HG02981 (cell line): ENCODE results near the gene PREX1.
"Not testable (repeated sequence)": the region's sequence is repeated elsewhere in the genome, so short reads cannot be mapped to it uniquely, and the experiment has no call there.

Experiments used
- ATAC-seq: cut with Tn5 transposase; IDR thresholded peaks from one replicate; pipeline ENCODE4 v1.9.1; 2021; ENCODE audit warnings: mild to moderate bottlenecking, moderate library complexity; ENCODE audit not compliant: unreplicated experiment

Gene PREX1

DNA sequence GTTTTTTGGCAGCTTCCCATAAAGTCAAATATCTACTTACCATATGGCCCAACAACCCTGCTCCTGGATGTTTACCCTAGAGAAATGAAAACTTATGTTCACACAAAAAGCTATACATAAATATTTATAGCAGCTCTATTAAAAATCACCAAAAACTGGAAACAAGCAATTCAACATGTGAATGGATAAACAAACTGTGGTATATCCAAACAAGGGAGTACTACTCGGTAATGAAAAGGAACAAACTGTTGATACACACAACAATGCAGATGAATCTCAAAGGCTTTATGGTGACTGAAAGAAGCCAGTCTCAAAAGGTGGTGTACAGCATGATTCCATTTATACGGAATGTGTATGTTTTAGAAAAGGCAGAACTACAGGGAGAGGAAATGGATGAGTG, 48.4 kb downstream of the PREX1 start:
- ATAC-seq, result no peak

DNA sequence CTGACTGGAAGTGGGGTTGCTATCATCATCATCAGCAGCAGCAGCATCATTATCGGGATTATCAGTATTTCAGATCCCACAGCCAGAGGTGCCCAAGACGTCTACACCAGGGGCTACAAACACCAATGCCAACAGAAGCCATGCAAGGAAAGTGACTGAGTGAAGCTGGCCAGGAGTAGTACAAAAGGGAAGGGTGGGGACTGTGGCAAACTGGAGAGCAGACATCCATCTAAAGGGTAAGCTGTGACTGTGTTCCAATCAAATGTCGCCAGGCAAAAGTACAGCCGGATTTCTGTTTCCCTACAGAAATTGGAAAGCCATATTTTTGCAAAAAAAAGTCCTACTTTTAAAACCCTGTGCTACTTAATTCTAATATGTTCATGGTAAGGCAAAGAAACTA, 50.0 kb downstream of the PREX1 start:
- no peak for ATAC-seq

- ATAC-seq, result no peak
These were observed 50.8 kb downstream of the PREX1 start for GRCh38 chr20:48777005-48777404.

DNA sequence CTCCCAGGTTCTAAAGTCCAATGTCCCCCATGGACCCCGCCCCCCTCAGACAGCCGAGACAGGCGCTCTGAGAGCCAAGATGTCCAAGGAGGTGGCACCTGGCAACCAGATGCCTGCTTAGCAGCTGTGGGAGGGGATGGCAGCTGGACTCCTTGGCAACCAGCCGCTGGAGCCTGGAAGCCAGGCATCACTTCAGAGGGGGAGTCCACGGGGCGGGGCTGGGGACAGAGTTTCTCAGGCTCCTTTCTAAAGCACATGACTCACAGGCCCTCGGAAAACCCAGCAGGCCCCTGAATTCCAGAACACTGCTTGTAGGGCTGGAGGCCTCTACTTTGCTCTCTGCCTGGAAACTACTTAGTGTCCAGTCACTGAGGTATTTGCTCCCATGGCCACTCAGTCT, 51.5 kb downstream of the PREX1 start:
- no peak for ATAC-seq

- not testable (repeated sequence) for ATAC-seq
These were observed 52.3 kb downstream of the PREX1 start for GRCh38 chr20:48775545-48775944.

- no peak for ATAC-seq
These were observed 53.1 kb downstream of the PREX1 start for GRCh38 chr20:48774696-48775095.

DNA sequence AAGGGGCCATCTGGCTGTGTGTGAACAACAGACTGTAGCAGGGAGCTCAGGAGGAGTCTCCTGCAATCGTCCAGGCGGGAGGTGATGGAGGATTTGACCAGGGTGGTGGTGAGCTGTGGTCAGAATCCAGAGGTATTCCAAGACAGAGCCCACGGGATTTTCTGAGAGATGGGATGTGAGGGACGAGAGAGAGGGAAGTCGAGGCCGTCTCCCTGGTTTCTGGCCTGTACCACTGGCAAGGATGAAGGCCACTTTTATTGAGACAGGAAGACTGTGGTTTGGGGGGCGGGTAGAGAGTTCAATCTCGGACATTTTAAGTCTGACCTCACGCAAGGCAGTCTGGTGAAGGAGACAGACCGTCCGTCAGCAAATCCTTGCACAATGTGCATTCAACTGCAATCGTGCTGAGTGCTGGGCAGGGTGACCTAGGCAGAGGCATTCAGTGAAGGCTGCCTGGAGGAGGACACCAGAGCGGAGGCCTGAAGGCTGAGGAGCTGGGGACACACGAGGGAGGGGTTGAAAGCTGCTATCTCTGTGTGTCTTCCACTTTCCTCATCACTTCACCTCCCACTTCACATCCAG, 53.9 kb downstream of the PREX1 start:
- ATAC-seq, result no peak

DNA sequence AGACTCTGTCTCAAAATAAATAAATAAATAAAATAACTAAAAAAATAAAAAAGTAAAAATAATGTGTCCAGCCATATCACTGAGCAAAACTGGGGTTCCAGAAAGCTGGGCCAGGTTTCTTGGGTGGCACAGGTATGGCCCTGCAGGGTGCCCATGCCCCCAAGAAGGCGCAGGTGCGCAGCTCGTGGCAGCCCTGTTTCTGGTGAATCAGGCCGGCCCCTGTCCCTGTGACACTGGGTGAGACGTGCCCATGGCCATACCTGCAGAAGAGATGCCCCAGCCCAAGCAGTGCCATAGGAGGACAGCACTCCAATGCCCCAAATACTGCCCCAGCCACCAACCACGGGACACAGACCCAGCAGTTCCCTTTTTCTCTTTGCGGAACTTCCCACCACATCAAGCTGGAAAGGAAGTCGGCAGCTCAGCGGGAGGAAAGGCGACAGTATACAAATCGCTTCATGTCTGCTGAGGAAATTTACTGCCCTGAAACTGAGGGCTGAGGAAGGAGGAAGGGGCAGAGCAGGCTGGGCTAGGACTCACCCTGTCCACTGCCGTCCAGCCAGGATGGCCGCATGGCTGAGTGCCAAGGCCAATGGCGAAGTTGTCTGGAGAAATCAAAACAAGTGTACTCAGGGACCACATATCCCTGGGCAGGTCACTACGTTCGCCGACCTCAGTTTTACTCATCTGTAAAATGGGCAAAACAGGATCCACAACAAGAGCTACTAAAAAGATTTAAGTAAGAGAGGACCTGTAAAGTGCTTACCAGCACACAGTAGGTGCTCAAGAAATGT, 55.4 kb downstream of the PREX1 start:
- ATAC-seq, result no peak

DNA sequence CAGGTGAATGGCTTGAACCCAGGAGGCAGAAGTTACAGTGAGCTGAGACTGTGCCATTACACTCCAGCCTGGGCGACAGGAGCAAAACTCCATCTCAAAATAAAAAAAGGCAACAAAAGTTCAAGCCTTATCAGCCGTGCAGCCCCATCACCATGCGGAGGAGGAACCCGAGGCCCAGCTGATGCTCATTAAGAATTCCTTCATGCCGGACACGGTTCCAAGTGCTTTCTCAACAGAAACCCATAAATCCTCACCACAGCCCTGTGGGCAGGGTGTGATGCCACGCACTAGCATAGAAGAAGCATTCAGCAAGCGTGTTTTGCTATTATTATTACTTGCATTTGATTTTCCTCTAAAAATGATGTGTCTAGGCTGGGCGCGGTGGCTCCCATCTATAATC, 56.3 kb downstream of the PREX1 start:
- no peak for ATAC-seq

- no peak for ATAC-seq
These were observed 56.9 kb downstream of the PREX1 start for GRCh38 chr20:48770700-48771442.

DNA sequence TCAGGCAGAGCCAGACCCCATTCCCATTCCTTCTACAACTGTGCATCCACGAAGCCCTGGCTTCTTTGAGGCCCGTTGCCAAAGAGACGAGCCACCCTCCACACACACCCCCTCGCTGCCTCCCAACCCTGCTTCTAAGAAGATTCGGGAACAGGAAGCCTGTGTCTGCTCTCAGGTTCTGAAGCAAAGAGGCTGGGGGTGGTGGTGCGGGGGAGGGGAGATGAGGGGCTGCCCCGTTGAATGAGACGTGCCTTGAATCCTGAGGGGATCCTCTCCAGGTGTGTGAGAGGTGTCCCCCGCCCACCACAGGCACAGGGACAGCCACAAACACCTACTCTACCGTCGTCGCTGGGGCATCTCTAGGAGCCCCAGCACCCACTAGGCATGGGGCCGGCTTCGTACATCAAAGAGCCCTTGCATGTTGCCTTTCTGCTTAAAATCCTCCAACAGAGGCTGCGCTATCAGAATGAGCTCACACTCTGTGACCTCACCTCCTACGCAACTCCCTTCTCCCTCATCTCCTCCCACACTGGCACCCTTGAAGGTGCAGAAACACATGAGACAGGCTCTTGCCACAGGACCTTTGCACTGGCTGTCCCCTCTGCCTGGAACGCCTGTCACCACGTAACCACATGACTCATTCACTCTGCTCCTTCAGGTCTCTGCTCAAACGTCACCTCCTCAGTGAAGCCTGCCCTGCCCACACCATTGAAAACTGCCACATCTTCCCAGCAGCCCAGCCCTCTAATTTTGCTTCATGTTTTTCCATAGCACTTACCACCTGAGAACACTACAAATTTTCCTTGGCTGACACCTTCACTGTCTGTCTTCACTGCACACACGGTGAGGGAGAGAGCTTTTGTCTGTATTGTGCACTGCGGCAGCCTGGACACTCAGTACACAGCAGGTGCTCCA, 58.5 kb downstream of the PREX1 start:
- no peak for ATAC-seq

DNA sequence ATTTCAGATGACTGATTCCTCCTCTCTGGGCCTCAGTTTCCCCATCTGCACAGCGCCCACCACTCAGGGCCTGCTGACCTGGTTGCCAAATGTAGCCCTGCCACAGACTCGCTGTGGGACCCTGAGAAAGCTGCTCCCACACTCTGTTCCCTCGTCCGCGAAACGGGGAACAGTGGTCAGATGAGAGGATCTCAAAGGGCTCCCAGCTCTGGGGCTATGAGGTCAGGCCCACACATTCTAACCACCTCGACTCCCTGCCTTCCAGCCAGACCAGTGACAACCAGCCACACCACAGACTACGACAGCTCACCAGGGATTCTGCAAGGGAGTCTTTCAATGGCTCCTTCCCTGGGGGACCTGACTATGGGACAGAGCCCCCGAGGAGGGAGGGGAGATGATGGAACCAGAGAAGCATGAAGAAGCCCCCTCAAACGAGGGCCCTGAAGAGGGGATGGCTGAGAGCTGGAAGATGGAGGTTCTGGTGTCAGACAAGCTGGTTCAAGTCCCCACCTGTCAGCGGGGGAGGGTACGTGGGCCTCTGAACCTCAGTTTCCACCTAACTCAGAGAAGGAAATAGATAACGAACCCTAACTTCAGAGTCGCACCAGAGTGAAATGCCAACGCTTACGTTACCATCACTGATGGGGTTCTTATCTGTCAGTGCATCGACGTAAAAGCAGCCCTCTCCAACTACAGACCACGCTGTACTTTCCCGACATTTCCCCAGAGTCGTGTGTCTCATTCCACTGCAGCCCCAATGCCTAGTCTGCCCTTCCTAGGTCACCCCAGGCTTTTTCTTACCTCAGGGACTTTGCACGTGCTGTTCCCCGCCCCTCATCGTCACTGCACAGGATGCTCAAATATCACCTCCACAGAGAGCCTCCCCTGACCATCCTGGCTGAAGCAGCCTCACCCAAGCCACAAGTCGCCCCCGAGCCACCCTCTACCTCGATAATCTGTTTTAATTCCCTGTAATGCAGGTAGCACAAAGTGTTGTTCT, 60.5 kb downstream of the PREX1 start:
- no peak for ATAC-seq

DNA sequence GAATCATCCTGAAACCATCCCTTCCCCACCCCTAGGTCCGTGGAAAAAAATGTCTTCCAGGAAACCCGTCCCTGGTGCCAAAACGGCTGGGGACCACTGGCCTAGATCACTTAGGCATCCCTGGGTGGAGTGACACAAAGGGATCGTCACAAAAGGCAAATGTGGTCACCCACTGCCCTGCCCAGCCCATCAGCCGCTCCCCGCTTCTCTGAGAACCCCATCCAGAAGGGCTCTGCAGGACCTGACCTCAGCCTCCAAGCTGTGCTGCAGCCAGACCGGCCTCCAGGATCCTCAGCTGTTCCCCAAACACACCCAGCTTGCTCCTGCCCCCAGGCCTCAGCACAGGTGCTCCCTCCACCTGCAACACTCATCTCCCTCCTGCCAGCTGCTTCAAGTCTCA, 61.6 kb downstream of the PREX1 start:
- no peak for ATAC-seq

GRCh38 chr20:48765359-48765758, 62.4 kb downstream of the PREX1 start:
- ATAC-seq, result no peak

GRCh38 chr20:48763216-48763914, 64.4 kb downstream of the PREX1 start:
- no peak for ATAC-seq

- ATAC-seq, result no peak
These were observed 65.9 kb downstream of the PREX1 start for GRCh38 chr20:48761874-48762273.

DNA sequence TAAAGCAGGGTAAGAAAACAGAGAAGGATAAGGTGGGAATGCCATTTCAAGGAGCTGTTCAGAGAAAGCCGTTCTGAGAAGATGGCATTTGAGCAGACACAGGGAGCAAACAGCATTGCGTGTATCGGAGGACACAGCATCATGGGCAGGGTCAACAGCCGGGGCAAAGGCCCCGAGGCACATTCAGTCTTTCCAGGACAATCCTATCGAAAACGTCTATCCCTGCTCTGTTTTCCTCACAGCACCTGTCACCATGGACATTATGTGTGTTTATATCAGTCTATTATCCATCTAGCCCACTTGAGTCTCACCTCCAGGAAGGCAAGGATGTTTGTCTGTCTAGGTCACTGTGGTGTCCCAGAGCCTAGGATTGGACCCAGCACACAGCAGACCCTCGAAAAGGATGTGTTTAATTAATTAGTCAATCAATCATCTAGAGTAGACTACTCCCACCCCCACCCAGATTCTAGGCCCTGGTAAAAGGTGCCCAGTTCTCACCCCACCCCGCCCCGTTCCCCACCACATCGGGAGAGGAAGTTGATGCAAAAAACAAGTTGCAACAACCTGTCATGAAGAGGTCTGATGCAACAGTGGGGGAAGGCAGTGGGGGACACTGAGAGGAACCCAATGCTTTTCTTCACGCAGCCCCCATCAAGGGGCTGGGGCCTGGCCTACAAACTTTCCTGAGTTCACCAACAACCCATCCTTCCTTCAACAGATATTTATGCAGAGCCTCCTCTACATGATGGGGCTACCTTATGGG, 66.6 kb downstream of the PREX1 start:
- no peak for ATAC-seq

DNA sequence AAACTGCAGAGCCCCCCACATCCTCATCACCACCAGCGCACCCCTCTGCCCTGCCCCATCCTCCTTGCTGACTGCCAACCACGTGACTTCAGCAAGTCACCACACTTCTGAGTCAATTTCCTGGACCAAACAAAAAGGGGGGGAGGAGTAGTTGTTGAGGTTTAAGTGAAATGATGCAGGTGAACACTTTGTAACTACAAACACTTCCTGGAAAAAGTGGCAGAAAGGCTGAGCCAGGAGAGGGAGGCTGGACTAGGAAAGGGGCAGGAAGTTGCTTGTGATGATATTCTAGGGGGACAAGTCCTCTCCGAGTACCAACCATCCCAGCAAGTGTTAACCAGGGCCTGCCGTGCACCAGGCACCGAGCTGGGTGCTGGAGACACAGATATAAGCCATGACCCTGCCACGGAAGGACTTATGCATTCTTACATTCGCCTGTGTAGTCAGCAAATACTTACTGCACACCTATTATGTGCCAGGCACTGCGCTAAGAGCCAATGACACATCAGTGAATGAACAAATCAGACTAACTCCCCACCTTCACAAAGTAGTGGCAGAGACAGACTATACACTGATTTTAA, 67.3 kb downstream of the PREX1 start:
- no peak for ATAC-seq
